GM19463 (cell line): Measurements from ENCODE around the gene STAT1.
"Not testable (repeated sequence)": the region's sequence is repeated elsewhere in the genome, so short reads cannot be mapped to it uniquely, and the experiment has no call there.

ENCODE experiments used
- ATAC-seq: cut with Tn5 transposase; IDR thresholded peaks from one replicate; pipeline ENCODE4 v1.9.1; 2021; ENCODE audit warnings: mild to moderate bottlenecking, moderate library complexity; ENCODE audit not compliant: unreplicated experiment

STAT1 gene

DNA sequence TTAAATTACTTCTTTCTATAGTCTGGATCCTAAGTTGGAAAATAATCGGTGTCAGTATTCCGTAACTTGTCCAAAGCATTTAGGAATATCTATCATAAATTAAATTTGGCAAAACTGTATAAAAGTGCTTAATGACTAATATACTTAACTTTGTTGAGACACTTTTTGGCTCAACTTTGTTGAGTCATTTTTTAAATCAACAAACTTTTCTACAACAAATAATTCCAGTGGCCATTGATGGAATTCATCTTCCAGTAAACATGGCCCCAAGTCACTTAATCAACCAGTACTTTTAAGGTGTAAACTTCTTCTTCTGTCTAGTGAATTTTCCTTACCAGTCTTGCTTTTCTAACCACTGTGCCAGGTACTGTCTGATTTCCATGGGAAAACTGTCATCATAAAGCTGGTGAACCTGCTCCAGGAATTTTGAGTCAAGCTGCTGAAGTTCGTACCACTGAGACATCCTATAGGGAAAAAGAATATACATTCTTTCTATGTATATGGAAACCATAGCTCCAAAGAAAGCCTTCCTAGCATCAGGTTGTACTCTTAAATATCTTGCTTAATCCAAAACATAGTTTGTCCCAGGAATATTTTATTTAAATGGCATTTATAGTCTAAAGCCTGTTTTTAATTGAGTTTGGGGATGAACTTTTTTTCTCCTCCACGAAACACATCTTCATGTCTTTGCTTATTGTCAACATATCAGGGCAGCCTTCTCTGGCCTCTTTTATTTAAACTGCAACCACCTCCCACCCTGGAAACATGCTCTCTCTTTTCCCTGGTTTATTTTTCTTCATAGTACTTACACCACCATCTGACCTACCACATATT, 4.2 kb downstream of the STAT1 start:
- no peak for ATAC-seq

DNA sequence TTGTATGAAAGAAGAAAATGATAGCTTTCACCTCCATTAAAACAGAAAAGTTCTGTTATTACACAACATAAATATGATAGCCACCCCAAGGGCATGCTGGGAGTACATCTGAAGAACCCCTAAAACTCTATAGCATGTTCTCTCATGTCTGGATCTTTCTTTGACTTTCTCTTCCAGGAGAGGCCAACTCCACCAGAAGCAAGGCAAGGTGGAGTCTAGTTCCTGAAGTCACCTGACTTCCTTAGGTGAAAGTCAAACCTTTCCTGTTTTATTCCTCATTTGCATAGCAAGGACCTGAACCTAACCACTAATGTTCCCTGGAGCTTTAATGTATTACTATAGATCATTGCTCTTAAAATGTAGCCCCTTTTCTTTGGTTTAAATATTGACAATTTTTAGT, 5.7 kb downstream of the STAT1 start:
- ATAC-seq: no peak

GRCh38 chr2:191006997-191007783, 6.8 kb downstream of the STAT1 start:
- no peak for ATAC-seq

GRCh38 chr2:191006297-191006696, 7.7 kb downstream of the STAT1 start:
- ATAC-seq: no peak

- ATAC-seq: no peak
Measured at GRCh38 chr2:191003405-191004309, 10.3 kb downstream of the STAT1 start.

DNA sequence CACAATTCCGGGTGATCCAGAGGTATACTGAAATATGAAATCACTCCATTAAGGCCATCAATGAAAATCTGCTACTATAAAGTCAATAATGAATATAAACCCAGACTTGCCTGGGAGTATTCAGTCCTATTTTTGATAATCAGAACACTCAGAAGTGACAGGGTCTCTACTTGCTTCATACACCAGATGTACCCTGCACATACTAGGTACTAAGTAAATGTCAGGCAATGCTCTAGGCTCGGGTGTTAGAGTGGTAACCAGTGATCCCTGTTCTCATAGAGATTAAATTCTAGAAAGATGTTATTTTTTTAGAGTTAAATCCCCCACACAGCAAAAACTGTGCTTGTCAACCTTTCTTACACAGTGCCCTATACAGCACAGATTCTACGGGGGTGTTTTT, 12.3 kb downstream of the STAT1 start:
- ATAC-seq: no peak

GRCh38 chr2:191001032-191001431, 12.9 kb downstream of the STAT1 start:
- ATAC-seq: no peak

- ATAC-seq: no peak
Measured at GRCh38 chr2:190999949-191000665, 13.9 kb downstream of the STAT1 start.

- ATAC-seq: no peak
Measured at GRCh38 chr2:190999058-190999457, 14.9 kb downstream of the STAT1 start.

DNA sequence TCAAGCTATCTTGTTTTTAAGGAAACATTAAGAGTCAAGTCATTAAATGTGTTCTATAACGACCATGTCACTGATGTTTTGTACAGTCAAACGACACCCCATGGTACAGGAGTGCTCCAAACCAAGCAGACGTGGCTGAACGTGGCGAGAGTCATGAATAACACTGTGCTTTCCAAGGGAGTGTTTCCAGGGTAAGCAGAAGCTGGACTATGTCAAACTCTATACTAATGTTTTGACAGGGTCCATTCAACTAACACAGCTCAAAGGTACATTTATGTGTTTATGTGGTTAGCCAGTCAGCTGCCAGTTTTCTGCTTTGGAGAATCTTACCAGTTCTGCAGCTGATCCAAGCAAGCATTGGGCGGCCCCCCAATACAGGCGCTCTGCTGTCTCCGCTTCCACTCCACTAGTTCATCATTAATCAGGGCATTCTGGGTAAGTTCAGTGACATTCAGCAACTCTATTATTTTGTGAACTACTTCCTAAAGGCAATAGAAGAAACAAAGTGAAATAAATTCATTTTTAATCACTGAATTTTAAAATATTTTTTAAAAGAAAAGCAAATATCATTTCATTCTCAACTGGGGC, 16.4 kb downstream of the STAT1 start:
- ATAC-seq: no peak

DNA sequence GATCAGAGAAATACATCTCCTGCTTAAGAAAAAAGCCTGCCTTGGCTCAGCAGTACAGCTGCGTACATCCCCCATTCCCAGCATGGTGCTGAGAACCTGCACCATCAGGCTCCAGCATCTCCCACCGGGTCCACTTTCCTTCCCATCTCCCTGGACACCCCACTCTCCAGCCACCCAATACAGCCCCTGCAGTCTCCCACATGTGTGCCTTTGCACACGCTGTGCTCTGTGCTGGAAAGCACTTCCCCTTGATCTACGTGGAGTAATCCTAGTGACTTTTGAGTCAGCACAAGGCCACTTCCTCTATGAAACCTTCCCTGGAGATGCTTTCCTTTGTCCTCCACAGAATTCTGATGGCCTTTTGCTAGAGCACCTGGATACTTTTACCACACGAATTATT, 17.0 kb downstream of the STAT1 start:
- ATAC-seq: no peak

- no peak for ATAC-seq
Measured at GRCh38 chr2:190996338-190996946, 17.5 kb downstream of the STAT1 start.

- not testable (repeated sequence) for ATAC-seq
Measured at GRCh38 chr2:190995315-190995714, 18.7 kb downstream of the STAT1 start.

DNA sequence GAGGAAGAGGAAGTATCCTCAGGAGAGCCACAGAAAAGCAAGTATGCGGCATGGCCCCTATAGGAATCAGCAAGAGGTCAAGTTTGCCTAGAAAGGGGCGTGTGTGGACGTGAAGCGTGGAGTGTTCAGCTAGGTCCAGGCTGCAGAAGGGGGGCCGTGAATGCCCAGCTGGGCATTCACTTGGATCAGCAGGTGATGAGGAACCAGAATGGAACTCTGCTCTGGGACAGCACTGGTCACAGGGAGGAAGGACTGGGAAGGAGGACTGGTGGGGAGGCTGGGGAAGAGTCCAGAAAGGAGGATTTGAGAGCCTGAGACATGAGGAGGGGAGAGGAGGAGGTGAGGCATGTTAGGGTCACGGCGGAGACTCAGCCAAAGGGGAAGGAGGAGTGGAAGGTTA, 19.8 kb downstream of the STAT1 start:
- ATAC-seq: no peak

GRCh38 chr2:190993292-190993643, 20.7 kb downstream of the STAT1 start:
- no peak for ATAC-seq

- no peak for ATAC-seq
Measured at GRCh38 chr2:190990132-190990531, 23.8 kb downstream of the STAT1 start.

DNA sequence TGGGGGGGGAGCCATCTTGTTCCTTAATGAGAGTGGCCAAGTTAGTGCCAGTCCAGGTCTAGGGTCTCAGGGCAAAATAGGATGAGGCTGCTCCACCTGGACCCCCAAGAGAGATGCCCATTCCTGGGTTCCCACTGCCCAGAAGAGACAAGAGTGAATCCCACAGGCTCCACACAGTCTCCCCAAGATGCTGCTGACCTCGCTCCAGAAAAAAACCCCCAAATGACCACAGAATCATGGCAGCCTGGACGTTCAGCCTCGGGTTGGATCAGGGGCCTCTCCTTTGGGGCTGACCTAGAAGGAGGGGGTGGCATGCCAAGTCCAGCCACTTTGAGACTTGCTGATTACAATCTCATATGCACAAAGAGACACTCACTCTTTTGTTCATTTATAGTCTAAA, 25.1 kb downstream of the STAT1 start:
- no peak for ATAC-seq

DNA sequence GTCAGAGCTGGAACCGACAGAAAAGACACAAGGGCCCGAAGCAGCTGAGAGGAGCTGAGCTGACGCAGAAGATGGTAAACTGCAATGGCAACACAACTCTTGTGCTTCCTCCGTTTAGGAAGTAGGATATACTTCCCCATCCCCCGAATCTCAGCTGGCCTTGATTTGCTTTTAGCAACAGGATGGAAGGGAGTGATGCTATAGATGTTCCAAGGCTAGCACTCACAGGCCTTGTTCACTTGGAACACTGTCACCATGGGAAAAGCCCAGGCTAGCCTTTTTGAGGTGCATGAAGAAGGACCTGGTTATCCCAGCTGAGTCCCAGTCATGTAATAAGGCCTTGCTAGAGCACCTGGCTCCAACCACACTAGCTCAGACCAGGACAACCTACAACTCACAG, 26.0 kb downstream of the STAT1 start:
- no peak for ATAC-seq

DNA sequence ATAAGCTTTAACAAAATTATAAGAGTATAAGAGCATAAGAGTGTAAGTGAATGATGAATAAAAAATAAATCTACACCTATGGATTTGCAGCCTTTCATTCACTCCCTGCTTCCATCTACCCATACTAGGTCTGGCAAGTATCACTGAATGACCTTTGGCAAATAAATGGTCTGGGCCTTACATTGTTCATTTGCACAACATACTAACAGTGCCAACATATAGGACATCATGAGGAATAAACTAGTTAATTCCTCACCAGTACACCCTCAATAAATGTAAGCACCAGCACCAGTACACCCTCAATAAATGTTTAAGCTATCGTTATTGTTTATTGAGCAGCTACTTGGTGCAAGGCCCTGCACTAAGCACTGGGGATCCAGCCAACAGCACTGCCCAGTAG, 26.9 kb downstream of the STAT1 start:
- no peak for ATAC-seq
